IPS-20b (cell line): ENCODE data around the gene FICD.

Experiments
- H3K27ac ChIP-seq: one replicate; pipeline ENCODE4 v1.5.1; 2013; ENCODE audit warnings: low read length
- H3K27me3 ChIP-seq: 2 replicates; pipeline ENCODE4 v1.6.1; 2013; ENCODE audit warnings: mild to moderate bottlenecking, low read length, inconsistent platforms; ENCODE audit not compliant: insufficient read depth
- H3K36me3 ChIP-seq: 2 replicates; pipeline ENCODE4 v1.6.1; 2013; ENCODE audit warnings: low read depth, mild to moderate bottlenecking, inconsistent platforms, low read length, moderate library complexity; ENCODE audit not compliant: insufficient read depth
- H3K4me1 ChIP-seq: 2 replicates; pipeline ENCODE4 v1.6.1; 2013; ENCODE audit warnings: mild to moderate bottlenecking, control low read depth, inconsistent platforms, low read length, moderate library complexity; ENCODE audit not compliant: insufficient read depth
- H3K4me3 ChIP-seq: 2 replicates; pipeline ENCODE4 v1.5.1; 2013; ENCODE audit warnings: mild to moderate bottlenecking, low read length, inconsistent platforms
- H3K9ac ChIP-seq: 2 replicates; pipeline ENCODE4 v1.6.1; 2013; ENCODE audit warnings: low read depth, mild to moderate bottlenecking, inconsistent platforms, low read length, moderate library complexity
- H3K9me3 ChIP-seq: 2 replicates; pipeline ENCODE4 v1.6.1; 2013; ENCODE audit warnings: mild to moderate bottlenecking, low read depth, low read length, inconsistent platforms; ENCODE audit not compliant: insufficient read depth

The FICD gene

DNA sequence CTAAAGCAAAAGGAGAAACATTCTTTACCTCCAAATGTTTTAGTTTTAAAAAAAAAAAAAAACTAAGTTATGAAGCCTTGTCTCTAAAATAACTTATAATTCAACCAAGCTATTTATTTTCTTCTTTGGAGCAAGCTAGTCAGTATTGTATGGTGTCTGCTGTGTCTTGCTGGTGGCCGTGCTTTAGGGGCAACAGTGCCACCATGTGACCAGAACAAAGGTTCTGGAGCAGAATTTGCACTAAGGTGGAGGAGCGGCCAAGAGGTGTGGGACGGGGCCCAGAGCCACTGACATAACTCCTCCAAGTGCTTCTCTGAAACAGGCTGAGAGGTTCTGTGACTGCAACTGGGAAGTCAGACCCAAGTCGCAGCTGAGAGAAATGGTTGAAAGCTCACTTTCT, 4.5 kb downstream of the FICD start:
- H3K9ac ChIP-seq: no peak overlapping the region
- no peaks in the 10 kb centered on the region for H3K9me3 ChIP-seq
- H3K36me3 ChIP-seq: peaks cover 75% of the 10 kb centered on the region

GRCh38 chr12:108523365-108523764, 8.3 kb downstream of the FICD start:
- H3K4me3 ChIP-seq: no peak overlapping the region
- no peak overlapping the region for H3K9ac ChIP-seq
- peaks cover 100% of the 10 kb centered on the region for H3K36me3 ChIP-seq

More for the DNA sequence above, 4.5 kb downstream of the FICD start:
- H3K4me1 ChIP-seq: peaks cover 4% of the 10 kb centered on the region; the same call in 1 of the 2 replicates
- H3K27me3 ChIP-seq: no peaks in the 10 kb centered on the region
- H3K27ac ChIP-seq: no peak overlapping the region
- H3K4me3 ChIP-seq: no peak overlapping the region

DNA sequence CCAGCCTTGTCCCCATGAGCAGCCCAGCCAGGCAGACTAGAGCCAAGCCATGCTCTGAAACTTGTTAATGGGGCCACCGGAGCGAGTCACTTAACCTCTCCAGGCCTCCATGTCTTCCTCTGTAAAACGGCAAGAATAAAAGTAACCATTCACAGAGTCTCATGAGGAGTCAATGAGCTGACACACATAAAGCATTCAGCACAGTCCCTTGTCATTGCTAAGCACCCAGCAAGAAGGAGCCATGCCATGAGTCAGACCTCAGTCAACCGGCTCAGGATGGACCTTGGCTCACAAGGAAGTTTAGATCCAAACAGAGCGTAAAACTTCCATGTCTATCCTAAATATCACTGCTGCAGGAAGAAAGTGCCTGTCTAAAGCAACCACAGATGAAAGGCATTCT, 10.6 kb downstream of the FICD start:
- H3K27me3 ChIP-seq: no peaks in the 10 kb centered on the region
- no peak overlapping the region for H3K27ac ChIP-seq
- peaks cover 99% of the 10 kb centered on the region for H3K36me3 ChIP-seq

More at GRCh38 chr12:108523365-108523764, 8.3 kb downstream of the FICD start:
- Histone ChIP-seq H3K9me3 (no peaks in the 10 kb centered on the region), H3K4me1 (no peaks in the 10 kb centered on the region), H3K27ac (no peak overlapping the region), H3K27me3 (no peaks in the 10 kb centered on the region)

DNA sequence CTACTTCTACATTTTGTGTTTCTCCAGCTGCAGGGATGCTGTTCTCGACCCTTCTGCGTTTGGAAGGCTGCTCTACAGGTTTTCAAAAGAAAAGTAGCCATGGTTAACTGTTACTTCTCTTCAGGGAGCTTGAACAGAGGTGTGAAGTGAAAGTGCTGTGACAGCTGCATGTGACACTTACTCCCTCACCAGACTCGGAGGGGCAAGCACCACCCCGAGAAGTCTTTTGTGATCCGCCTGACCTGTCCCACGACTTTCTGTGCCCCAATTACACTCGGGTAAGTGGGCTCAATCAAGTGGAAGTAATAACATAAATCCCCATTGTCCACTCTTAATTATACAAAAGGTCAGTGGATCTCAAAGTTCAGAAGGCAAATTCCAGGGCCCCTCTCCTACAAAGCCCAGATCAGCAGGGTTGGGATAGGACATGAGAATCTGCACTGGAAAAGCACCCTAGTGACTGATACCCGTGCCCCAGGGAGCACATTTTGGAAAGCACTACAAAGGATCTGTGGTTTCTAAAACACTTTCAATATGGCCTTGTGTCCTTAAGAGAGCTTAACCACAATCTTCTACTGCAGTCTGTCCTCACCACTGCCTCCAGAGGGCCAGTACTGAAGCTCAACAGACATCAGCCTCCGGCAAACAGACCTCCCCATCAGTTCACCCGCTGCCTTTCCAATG, 11.5 kb downstream of the FICD start:
- no peaks in the 10 kb centered on the region for H3K4me1 ChIP-seq
- no peak overlapping the region for H3K9ac ChIP-seq
- no peaks in the 10 kb centered on the region for H3K27me3 ChIP-seq
- no peaks in the 10 kb centered on the region for H3K9me3 ChIP-seq
- peaks cover 99% of the 10 kb centered on the region for H3K36me3 ChIP-seq
- no peak overlapping the region for H3K4me3 ChIP-seq
- H3K27ac ChIP-seq: no peak overlapping the region

More for the DNA sequence above, 10.6 kb downstream of the FICD start:
- no peaks in the 10 kb centered on the region for H3K9me3 ChIP-seq
- no peak overlapping the region for H3K9ac ChIP-seq
- H3K4me1 ChIP-seq: no peaks in the 10 kb centered on the region
- no peak overlapping the region for H3K4me3 ChIP-seq

- Histone ChIP-seq H3K4me3 (no peak overlapping the region), H3K27ac (no peak overlapping the region), H3K9ac (no peak overlapping the region), H3K4me1 (no peaks in the 10 kb centered on the region), H3K9me3 (no peaks in the 10 kb centered on the region), H3K36me3 (peaks cover 99% of the 10 kb centered on the region), H3K27me3 (no peaks in the 10 kb centered on the region)
Measured at GRCh38 chr12:108527166-108527496, 12.1 kb downstream of the FICD start.

GRCh38 chr12:108530161-108530560, 15.1 kb downstream of the FICD start:
- Histone ChIP-seq H3K4me1 (no peaks in the 10 kb centered on the region), H3K9me3 (no peaks in the 10 kb centered on the region), H3K9ac (no peak overlapping the region), H3K4me3 (no peak overlapping the region), H3K27ac (no peak overlapping the region), H3K27me3 (no peaks in the 10 kb centered on the region), H3K36me3 (peaks cover 98% of the 10 kb centered on the region)

GRCh38 chr12:108531929-108532848, 17.1 kb downstream of the FICD start:
- Histone ChIP-seq H3K9ac (no peak overlapping the region), H3K9me3 (no peaks in the 10 kb centered on the region), H3K27me3 (no peaks in the 10 kb centered on the region), H3K4me3 (no peak overlapping the region), H3K27ac (no peak overlapping the region), H3K36me3 (peaks cover 98% of the 10 kb centered on the region), H3K4me1 (no peaks in the 10 kb centered on the region)

GRCh38 chr12:108538146-108538545, 23.1 kb downstream of the FICD start:
- Histone ChIP-seq H3K9me3 (no peaks in the 10 kb centered on the region), H3K27me3 (no peaks in the 10 kb centered on the region), H3K27ac (no peak overlapping the region), H3K9ac (no peak overlapping the region), H3K4me3 (no peak overlapping the region), H3K4me1 (no peaks in the 10 kb centered on the region), H3K36me3 (peaks cover 82% of the 10 kb centered on the region)

DNA sequence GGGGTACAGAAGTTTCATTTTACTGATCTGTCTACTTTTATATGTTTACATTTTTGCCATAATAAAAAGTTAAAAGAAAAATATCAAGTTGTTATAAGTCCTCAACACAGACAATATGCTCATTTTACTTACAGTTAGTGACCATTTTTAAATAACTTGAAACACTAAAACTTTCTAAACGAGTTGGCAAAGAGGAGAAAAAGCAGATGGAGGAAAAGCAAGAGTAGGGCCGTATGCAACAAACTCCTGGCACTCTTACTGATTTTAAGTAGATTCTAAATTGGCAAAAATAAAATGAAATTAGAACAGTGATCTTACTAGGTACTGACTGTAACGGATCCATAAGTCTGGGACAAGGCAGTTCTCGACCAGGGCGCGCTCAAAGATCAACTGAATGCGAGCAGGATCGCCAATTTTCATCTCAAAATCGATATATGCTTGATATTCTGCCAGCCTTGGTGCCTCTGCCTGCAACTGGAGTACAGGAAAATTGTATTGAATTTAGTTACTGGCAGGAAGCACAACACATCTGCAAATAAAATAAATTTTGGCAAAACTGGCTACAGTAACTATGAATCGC, 23.6 kb downstream of the FICD start:
- Histone ChIP-seq H3K4me1 (no peaks in the 10 kb centered on the region), H3K36me3 (peaks cover 82% of the 10 kb centered on the region), H3K9me3 (no peaks in the 10 kb centered on the region), H3K9ac (no peak overlapping the region), H3K27ac (no peak overlapping the region), H3K27me3 (no peaks in the 10 kb centered on the region), H3K4me3 (no peak overlapping the region)

DNA sequence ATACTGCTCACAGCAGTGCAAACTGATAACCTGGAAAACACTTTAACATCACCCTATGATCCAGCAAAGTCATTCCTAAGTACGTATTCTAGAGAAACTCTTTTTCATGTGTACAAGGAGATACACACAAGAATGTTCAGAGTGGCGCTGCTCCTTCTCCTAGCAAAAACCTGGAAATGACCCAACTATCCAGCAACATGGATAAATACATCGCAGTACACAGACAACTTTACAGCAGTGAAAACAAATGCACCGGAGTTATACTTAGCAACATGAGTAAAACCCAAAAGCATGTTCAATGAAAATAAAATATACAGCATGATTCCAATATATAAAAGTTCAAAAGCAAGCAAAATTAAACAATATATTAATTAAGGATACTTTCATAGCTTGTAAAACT, 27.2 kb downstream of the FICD start:
- H3K4me1 ChIP-seq: no peaks in the 10 kb centered on the region
- no peaks in the 10 kb centered on the region for H3K9me3 ChIP-seq
- H3K4me3 ChIP-seq: no peak overlapping the region
- no peak overlapping the region for H3K27ac ChIP-seq
- peaks cover 81% of the 10 kb centered on the region for H3K36me3 ChIP-seq
- H3K9ac ChIP-seq: no peak overlapping the region
- H3K27me3 ChIP-seq: no peaks in the 10 kb centered on the region

DNA sequence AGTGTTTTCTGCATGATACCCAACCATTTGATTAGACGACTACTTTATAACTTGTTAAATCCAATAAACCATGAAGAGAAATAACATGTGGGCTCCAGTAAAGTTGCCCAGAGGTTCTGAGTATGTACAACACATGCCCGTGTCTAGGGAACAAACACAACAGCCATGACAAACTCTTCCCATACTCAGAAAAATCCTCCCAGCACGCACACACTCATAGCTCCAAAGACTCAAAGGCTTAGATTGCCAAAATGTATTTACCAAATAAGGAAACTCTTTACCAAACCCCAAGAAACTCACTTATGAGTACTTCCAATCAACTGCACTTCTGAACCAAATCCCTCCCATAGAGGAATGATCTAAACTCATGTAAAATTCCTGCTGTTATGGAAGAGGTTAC, 28.6 kb downstream of the FICD start:
- Histone ChIP-seq H3K4me1 (no peaks in the 10 kb centered on the region), H3K27ac (no peak overlapping the region)

More for the DNA sequence above, 28.6 kb downstream of the FICD start:
- Histone ChIP-seq H3K9me3 (no peaks in the 10 kb centered on the region), H3K27me3 (no peaks in the 10 kb centered on the region), H3K4me3 (no peak overlapping the region), H3K9ac (no peak overlapping the region), H3K36me3 (peaks cover 81% of the 10 kb centered on the region)
